MCF 10A (cell line): ENCODE measurements around the gene MICALL1. TPM values are rescaled to one million over a fixed set of nuclear protein-coding genes. Genes with fewer than 3 reads are reported as not detected.

Experiments
- BruUV-seq: library from RNA; stranded (reverse); fragments of 400-500 nt; replicated peaks from 2 replicates; lab custom pipeline; 2021; lab: Mats Ljungman, UMichigan
- CTCF ChIA-PET: fragments of 300-600 bp; sonication (Branson Sonifier 250); formaldehyde crosslinking; extraction: SDS; loops from one replicate; lab custom pipeline; 2021; ENCODE audit warnings: antibody characterized with exemption, inconsistent platforms; lab: Yijun Ruan, JAX
- POLR2A ChIA-PET: fragments of 300-600, 350-650 bp; sonication (Branson Sonifier 250); formaldehyde crosslinking; extraction: SDS; loops from one replicate; lab custom pipeline; 2020; ENCODE audit warnings: antibody characterized with exemption, inconsistent platforms; lab: Yijun Ruan, JAX
- DNase-seq: peaks from one replicate; pipeline ENCODE4 v3.0.0-alpha.2; 2018; ENCODE audit not compliant: unreplicated experiment
- H3K27ac Mint-ChIP-seq: one replicate; pipeline ENCODE4 v1.8.0; 2022; ENCODE audit warnings: mild to moderate bottlenecking, low read depth, mixed read lengths; ENCODE audit not compliant: unreplicated experiment
- H3K27me3 Mint-ChIP-seq: one replicate; pipeline ENCODE4 v1.8.0; 2022; ENCODE audit warnings: mixed read lengths; ENCODE audit not compliant: insufficient read depth, unreplicated experiment
- H3K36me3 Mint-ChIP-seq: one replicate; pipeline ENCODE4 v1.8.0; 2022; ENCODE audit warnings: mild to moderate bottlenecking, moderate library complexity, mixed read lengths; ENCODE audit not compliant: insufficient read depth, unreplicated experiment
- H3K4me1 Mint-ChIP-seq: one replicate; pipeline ENCODE4 v1.8.0; 2022; ENCODE audit warnings: mixed read lengths; ENCODE audit not compliant: insufficient read depth, unreplicated experiment
- H3K4me3 Mint-ChIP-seq: one replicate; pipeline ENCODE4 v1.8.0; 2022; ENCODE audit warnings: mild to moderate bottlenecking, moderate library complexity, mixed read lengths; ENCODE audit not compliant: unreplicated experiment
- H3K9me3 Mint-ChIP-seq: one replicate; pipeline ENCODE4 v1.8.0; 2022; ENCODE audit warnings: mixed read lengths; ENCODE audit not compliant: unreplicated experiment
- CTCF ChIP-seq: fragments of 200-600 bp; IDR thresholded peaks from one replicate; pipeline ENCODE4 v1.8.0; 2022; ENCODE audit warnings: antibody characterized with exemption, mild to moderate bottlenecking; ENCODE audit not compliant: unreplicated experiment
- intact Hi-C: fragments of 100-400 bp; cut with micrococcal nuclease; formaldehyde crosslinking; loops from 2 replicates; pipeline ENCODE4 v1.14.1; 2022
- total RNA-seq: library from RNA; stranded (reverse); gene quantifications from 2 replicates; pipeline ENCODE4 v1.2.3, GENCODE V29; 2022

The MICALL1 gene
- total RNA-seq, 1 experiment from 2014 or later = 165 TPM

GRCh38 chr22:37967637-37968451 lies 61.7 kb downstream of the MICALL1 start:
- Mint-ChIP-seq H3K27ac (no peak overlapping the region), H3K4me1 (peaks cover 6% of the 10 kb centered on the region), H3K4me3 (no peak overlapping the region), H3K9me3 (no peaks in the 10 kb centered on the region), H3K36me3 (peaks cover 46% of the 10 kb centered on the region), H3K27me3 (no peaks in the 10 kb centered on the region)
- no peak for TF ChIP-seq CTCF
- ChIA-PET CTCF (interaction anchor here (0.5 to 2.0 kb wide), 5 partner anchors 13 to 151 kb away, joined by 3 to 5 read pairs (median 4); no protein-coding TSS in a partner anchor), POLR2A (no interaction called here)
- no TSS peak for BruUV-seq
- intact Hi-C loops = no loop called here
- DNase-seq = no peak

- Mint-ChIP-seq H3K4me3 (no peak overlapping the region), H3K9me3 (no peaks in the 10 kb centered on the region), H3K4me1 (peaks cover 6% of the 10 kb centered on the region), H3K27me3 (no peaks in the 10 kb centered on the region), H3K36me3 (peaks cover 40% of the 10 kb centered on the region), H3K27ac (no peak overlapping the region)
- no peak for TF ChIP-seq CTCF
- DNase-seq = no peak
- no TSS peak for BruUV-seq
- intact Hi-C loops = no loop called here
- ChIA-PET CTCF (interaction anchor here (0.6 to 2.0 kb wide), 4 partner anchors 14 to 151 kb away, joined by 3 to 5 read pairs (median 4); no protein-coding TSS in a partner anchor), POLR2A (no interaction called here)
Observed at GRCh38 chr22:37968452-37969251, 62.6 kb downstream of the MICALL1 start.

- H3K4me3 Mint-ChIP-seq = no peak overlapping the region
- H3K27ac Mint-ChIP-seq = no peak overlapping the region
- H3K27me3 Mint-ChIP-seq = no peaks in the 10 kb centered on the region
- peaks cover 29% of the 10 kb centered on the region for H3K36me3 Mint-ChIP-seq
- POLR2A ChIA-PET = no interaction called here
- no peak for TF ChIP-seq CTCF
- H3K4me1 Mint-ChIP-seq = peaks cover 4% of the 10 kb centered on the region
- no peaks in the 10 kb centered on the region for H3K9me3 Mint-ChIP-seq
- no TSS peak for BruUV-seq
- CTCF ChIA-PET = interaction anchor here (0.6 kb wide), 1 partner anchor 165 kb away, joined by 3 read pairs; no protein-coding TSS in a partner anchor
- DNase-seq = no peak
- intact Hi-C loops = no loop called here
Observed at GRCh38 chr22:37970864-37971263, 64.8 kb downstream of the MICALL1 start.
